CD4-positive, alpha-beta T cell treated with Interleukin-21 for 1 hour (primary cell): ENCODE results near the gene MSH5.
A peak's percentile ranks its signal among the peaks of the same experiment; 100 is the strongest.

Experiments
- DNase-seq: peaks from one replicate; pipeline ENCODE4 v3.0.0-alpha.2; 2020

MSH5 gene

GRCh38 chr6:31762878-31763618 lies 23.2 kb downstream of the MSH5 start:
- no peak for DNase-seq

- DNase-seq, result no peak
These were observed 23.8 kb downstream of the MSH5 start for GRCh38 chr6:31763619-31763940.

GRCh38 chr6:31764198-31764597 lies 24.4 kb downstream of the MSH5 start:
- no peak for DNase-seq

GRCh38 chr6:31765559-31765909 lies 25.7 kb downstream of the MSH5 start:
- DNase-seq, result no peak

GRCh38 chr6:31765910-31766794 lies 26.3 kb downstream of the MSH5 start:
- no peak for DNase-seq

GRCh38 chr6:31767096-31767645 lies 27.4 kb downstream of the MSH5 start:
- no peak for DNase-seq

- DNase-seq, result no peak
These were observed 28.8 kb downstream of the MSH5 start for GRCh38 chr6:31768363-31769257.

- DNase-seq, result peak; percentile 84
These were observed 30.0 kb downstream of the MSH5 start for GRCh38 chr6:31769684-31770371.

GRCh38 chr6:31770860-31771259 lies 31.1 kb downstream of the MSH5 start:
- no peak for DNase-seq

GRCh38 chr6:31771992-31772358 lies 32.2 kb downstream of the MSH5 start:
- no peak for DNase-seq

GRCh38 chr6:31775184-31775583 lies 35.4 kb downstream of the MSH5 start:
- no peak for DNase-seq

- no peak for DNase-seq
These were observed 36.1 kb downstream of the MSH5 start for GRCh38 chr6:31775633-31776484.

GRCh38 chr6:31776485-31776988 lies 36.7 kb downstream of the MSH5 start:
- DNase-seq, result no peak

GRCh38 chr6:31776989-31777666 lies 37.3 kb downstream of the MSH5 start, which contains the start of gene VWA7:
Gene VWA7 (minus strand): TSS chr6:31777328. CDS start chr6:31776779, 549 bp downstream.
- DNase-seq, result peak; percentile 83

GRCh38 chr6:31777667-31778050 lies 37.9 kb downstream of the MSH5 start:
- DNase-seq, result no peak

GRCh38 chr6:31778193-31778592 lies 38.4 kb downstream of the MSH5 start:
- no peak for DNase-seq

GRCh38 chr6:31778999-31779885 lies 39.4 kb downstream of the MSH5 start:
- no peak for DNase-seq

GRCh38 chr6:31779908-31780307 lies 40.1 kb downstream of the MSH5 start:
- DNase-seq, result no peak

GRCh38 chr6:31780507-31781243 lies 40.9 kb downstream of the MSH5 start:
- no peak for DNase-seq
